Measurements from ENCODE around the gene C15orf62.

Gene C15orf62

DNA sequence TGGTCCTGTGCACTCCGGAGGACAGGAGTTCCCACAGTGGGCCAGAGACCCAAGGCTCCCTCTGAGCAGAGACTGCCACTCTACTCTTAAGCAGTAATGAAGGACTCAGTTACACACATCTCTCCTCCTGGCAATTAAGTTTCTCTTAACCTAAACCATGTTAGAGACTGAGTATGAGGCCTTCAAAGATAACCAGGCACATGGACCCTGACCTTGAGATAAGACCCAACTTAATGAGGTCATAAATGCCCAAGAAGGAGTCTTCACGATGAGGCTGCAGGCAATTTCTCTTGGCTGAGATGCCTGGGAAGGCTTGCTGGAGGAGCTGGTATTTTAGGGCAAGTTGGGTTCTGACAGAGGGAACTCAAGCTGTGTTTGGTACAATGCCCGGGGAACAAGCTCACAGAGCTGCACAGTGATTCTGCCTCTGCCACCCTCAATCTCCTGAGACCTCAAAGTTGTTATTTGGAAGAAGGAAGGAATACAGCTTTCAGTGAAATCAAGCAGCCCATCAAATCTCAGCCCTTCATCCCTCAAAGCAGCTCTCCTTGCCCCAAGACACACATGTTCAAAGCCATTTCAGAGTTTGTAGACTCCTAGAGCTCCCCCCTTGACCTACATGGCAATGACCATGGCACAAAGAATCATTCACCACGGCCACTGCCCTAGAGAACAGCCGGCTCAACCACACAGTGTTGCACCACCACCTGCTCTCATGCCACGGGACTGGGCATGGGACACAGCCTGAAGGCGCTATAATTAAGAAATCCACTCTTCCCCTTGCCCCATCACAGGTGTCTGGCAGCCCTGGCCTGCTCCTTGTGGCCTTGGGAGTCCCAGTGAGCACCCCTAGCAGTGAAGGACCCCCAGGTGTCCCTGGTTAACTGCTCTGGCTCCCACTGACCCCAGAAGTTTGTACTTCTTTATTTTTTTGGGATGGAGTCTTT is 21.8 kb upstream of the C15orf62 start:
- H3K4me3 ChIP-seq (replicated peaks; ENCODE audit: low read depth, low read length): no peak overlapping the region
- TF ChIP-seq, protein P1, sequence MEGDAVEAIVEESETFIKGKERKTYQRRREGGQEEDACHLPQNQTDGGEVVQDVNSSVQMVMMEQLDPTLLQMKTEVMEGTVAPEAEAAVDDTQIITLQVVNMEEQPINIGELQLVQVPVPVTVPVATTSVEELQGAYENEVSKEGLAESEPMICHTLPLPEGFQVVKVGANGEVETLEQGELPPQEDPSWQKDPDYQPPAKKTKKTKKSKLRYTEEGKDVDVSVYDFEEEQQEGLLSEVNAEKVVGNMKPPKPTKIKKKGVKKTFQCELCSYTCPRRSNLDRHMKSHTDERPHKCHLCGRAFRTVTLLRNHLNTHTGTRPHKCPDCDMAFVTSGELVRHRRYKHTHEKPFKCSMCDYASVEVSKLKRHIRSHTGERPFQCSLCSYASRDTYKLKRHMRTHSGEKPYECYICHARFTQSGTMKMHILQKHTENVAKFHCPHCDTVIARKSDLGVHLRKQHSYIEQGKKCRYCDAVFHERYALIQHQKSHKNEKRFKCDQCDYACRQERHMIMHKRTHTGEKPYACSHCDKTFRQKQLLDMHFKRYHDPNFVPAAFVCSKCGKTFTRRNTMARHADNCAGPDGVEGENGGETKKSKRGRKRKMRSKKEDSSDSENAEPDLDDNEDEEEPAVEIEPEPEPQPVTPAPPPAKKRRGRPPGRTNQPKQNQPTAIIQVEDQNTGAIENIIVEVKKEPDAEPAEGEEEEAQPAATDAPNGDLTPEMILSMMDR (IDR thresholded peaks at IDR 0.05; ENCODE audit: low read length, missing control alignments): no peak
- no peak for DNase-seq (ENCODE audit: low read depth)

DNA sequence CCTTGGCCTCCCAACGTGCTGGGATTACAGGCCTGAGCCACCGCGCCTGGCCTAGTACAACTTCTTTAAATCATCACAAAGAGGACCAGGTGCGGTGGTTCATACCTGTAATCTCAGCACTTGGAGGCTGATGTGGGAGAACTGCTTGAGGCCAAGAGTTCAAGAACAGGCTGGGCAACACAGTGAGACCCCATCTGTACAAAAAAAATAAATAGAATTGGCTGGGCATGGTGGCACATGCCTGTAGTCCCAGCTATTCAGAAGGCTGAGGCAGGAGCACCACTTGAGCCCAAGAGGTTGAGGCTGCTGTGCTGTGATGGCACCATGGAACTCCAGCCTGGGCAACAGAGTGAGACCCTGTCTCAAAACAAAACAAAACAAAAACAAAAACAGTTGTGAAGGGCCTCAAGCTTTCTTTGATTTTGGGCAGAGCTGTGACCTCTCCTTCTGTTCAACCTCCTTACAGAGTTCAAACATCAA is 20.6 kb upstream of the C15orf62 start:
- no peak overlapping the region for H3K4me3 ChIP-seq (replicated peaks; ENCODE audit: low read depth, low read length)
- TF ChIP-seq, protein P1 (IDR thresholded peaks at IDR 0.05; ENCODE audit: low read length, missing control alignments): no peak
- DNase-seq (ENCODE audit: low read depth): no peak

DNA sequence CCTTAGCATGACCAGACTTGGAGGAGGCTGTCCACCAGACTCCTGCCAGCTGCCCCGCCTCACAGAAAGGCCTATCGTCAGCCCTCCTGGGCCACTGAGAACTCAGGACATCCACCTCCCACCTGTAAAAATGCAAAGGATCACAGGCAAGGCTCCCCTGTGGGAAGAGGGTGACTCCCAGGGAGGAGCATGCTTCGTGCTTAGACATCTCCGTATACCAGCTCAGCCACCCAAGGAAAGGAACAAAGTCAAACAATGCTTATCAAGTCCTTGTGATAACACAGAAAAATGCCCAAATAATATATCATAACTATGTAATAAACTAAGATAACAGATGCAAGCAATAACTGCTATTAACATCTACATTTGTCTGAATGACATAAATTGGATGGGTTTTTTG is 18.9 kb upstream of the C15orf62 start:
- TF ChIP-seq, protein P1 (IDR thresholded peaks at IDR 0.05; ENCODE audit: low read length, missing control alignments): no peak
- no peak for DNase-seq (ENCODE audit: low read depth)
- H3K4me3 ChIP-seq (replicated peaks; ENCODE audit: low read depth, low read length): no peak overlapping the region

DNA sequence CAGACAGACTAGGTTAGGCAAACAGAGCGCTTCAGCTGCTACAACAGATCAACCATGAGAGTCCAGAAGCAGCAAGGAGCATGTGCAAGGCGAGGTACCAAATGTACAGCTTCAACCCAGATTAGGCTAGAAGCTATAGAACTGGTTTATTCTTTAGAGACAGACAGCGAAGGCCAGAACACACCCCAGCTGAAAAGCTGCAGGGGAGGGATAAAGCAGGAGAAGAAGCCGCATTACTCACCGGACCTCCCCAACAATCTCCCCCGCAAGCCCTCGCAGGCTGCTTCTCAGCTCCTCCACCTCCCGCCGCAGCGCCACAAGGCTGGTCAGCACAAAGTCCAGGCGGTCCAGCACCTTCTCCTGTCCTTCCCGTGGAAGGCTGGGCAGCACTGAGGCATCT is 18.0 kb upstream of the C15orf62 start:
- TF ChIP-seq, protein P1 (IDR thresholded peaks at IDR 0.05; ENCODE audit: low read length, missing control alignments): no peak
- H3K4me3 ChIP-seq (replicated peaks; ENCODE audit: low read depth, low read length): no peak overlapping the region
- DNase-seq (ENCODE audit: low read depth): no peak

DNA sequence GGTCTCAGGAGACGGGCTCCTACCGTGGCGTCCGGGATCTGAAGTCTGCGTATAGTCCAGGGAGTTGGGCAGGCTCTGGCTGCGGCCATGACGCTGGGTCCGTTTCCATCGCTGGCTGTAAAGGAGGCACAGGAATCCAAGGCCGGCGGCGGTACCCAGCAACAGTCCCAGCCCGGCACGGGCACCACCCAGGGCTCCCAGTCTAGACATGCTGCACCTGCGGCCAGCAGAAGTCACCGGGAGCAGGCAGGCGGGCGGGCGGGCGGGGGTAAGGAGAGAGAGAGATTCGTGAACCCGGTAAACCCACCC is 15.3 kb upstream of the C15orf62 start:
- peak overlapping the region; percentile 97 for H3K4me3 ChIP-seq (replicated peaks; ENCODE audit: low read depth, low read length)
- TF ChIP-seq, protein P1 (IDR thresholded peaks at IDR 0.05; ENCODE audit: low read length, missing control alignments): no peak
- DNase-seq (ENCODE audit: low read depth): no peak

DNA sequence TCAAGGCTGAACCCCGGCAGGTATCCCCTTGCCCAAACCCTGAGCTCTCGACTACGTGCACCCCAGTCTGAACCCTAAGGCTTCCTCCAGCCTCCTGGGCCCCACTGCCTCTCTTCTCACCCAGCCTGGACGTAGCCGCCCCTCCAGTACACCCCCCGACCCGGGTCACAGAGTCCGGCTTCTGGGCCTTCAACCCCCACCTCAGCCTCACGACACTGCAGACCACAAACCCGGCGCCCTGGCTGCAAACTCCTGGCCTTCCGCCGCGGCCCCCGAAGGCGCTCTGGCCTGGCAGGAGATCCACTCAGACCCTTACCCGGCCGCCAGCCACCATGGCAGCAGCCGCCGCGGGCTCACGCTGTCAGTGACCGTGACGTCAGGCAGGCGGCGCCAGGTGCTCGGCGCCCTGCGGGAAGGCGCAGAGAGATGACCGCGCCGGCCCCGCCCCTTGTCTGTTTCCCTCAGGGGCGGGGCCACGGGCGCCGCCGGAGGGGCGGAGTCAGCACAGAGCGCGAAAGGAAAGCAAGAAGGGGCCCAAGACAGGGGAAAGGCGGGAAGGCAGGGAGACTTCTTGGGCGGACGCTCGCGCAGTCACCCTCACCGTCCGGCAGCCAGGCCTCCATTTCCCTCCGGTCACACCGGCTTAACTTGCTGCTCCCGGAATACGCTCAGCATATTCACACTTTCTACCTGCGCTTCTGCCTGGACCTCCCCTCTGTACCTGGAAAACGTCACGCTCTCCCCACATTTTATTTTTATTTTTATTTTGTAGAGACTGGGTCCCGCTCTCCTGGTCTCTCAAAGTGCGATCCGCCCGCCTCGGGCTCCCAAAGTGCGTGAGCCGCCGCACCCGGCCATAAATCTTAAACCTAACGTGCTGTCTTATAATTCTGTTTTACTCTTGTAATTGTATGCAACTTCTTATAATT is 14.6 kb upstream of the C15orf62 start, which contains the start of gene RMDN3:
TSS of gene RMDN3 (minus strand) at position 372 of the 929 bp plus-strand sequence. CDS start 471 bp downstream, outside the sequence.
- H3K4me3 ChIP-seq (replicated peaks; ENCODE audit: low read depth, low read length): peak within 1 kb of the TSS; percentile 97
- DNase-seq (ENCODE audit: low read depth): peak; percentile 92
- TF ChIP-seq, protein P1 (IDR thresholded peaks at IDR 0.05; ENCODE audit: low read length, missing control alignments): no peak
